Activated CD8-positive, alpha-beta memory T cell treated with anti-CD3 and anti-CD28 coated beads for 24 hours (primary cell): Measurements from ENCODE around the gene CHD8.
"Not testable (repeated sequence)": the region's sequence is repeated elsewhere in the genome, so short reads cannot be mapped to it uniquely, and the experiment has no call there.

Experiments
- DNase-seq: peaks from one replicate; pipeline ENCODE4 v3.0.0-alpha.2; 2020

Gene CHD8

GRCh38 chr14:21431126-21431525 lies 24.8 kb downstream of the CHD8 start:
- DNase-seq, result no peak

DNA sequence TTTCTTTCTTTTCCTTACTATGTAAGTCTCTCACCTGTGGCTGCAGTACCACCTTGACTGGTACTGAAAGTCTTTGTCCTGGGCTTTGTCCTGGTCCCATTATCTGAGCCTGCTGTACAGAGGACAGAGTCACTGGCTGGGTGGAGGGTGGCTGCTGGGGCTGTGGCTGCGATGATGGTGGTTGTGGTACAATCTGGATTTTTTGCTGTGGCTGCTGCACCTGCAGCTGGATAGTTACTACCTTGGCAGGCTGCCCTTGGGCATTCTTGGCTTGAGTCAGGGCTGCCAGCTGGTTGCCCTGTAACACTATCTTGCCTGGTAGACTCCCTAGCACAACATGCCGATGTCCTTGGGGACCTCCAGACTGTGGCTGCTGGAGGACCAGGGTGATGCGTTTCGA lies 27.0 kb downstream of the CHD8 start:
- no peak for DNase-seq

- DNase-seq, result no peak
Observed at GRCh38 chr14:21426692-21427091, 29.2 kb downstream of the CHD8 start.

DNA sequence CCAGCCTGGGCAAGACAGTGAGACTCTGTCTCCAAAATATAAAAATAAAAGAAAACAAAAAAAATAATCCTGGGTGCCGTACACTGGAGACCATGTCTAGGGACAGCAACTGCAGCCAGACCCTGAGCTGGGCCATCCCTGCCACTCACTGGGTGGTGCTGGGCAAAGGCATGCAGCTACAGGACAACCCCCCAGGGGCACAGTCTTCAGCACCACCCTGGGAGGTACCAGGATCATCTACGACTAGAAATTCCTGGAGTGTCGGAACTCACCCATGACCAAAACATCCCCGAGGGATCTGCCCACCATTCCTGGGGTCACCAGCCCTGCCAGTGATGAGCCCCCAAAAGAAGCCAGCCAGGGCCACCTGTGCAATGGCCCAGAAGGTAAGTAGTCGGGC lies 36.4 kb downstream of the CHD8 start:
- DNase-seq, result no peak

- no peak for DNase-seq
Observed at GRCh38 chr14:21415329-21415728, 40.6 kb downstream of the CHD8 start.

- no peak for DNase-seq
Observed at GRCh38 chr14:21414137-21414631, 41.7 kb downstream of the CHD8 start.

DNA sequence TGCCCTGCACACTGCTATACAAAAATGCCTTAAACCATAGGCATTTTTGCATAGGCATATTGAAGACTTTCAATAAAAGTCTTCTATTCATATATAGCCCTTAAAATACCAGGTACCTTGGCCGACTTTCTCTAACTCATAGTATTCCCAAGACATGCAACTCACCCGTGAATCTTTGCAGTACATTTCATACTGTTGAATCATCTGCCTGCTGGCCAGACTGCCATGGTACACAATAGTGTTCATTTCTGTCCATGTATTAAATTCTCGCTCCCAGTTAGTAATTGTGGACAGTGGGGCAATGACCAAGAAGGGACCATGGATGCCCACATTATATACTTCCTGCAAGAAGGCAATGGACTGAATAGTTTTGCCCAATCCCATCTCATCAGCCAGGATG lies 47.8 kb downstream of the CHD8 start:
- no peak for DNase-seq

- DNase-seq, result no peak
Observed at GRCh38 chr14:21406213-21406612, 49.7 kb downstream of the CHD8 start.

DNA sequence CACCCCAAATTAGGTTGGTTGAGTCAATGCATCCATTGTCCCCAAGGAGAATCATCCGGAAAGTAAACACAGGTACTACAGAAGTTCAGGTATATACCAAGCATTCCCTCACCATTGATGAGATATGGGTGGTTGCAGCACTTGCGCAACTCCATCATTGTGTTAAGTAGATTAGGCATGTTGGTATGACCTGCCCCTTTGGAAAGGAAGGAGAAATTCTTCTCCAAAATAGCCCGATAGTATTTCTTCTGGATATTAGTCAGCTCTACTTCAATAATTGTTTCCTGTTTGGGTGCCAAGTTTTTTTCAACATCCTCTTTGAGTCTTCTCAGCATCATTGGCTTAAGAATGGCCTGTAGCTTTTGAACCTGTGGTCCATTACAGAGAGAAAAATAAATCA lies 50.8 kb downstream of the CHD8 start:
- DNase-seq, result no peak

DNA sequence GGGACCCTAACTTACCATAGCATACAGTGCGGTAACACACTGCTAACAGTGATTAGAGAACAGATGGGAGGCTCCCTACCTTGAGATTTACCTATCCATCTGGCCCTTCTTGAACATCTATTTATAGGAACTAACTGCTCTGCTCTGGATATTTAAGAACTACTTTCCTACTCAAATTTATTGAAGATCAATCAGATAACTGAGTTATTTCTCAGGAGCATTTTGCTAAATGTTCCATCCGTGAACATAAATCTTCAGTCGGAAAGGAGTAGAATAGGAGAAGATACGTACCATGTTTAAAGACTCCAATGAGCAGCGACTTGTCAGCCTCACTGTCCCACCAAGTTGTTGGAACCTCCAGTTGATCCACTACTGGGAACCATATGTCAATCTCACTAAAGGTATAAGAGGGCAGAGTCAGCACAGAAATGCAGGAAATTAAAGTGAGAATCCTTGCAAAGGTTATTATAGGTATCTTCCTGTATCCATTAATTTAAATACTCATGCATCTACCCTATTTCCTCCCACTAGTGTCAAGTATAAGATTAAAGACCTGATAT lies 56.5 kb downstream of the CHD8 start:
- no peak for DNase-seq

DNA sequence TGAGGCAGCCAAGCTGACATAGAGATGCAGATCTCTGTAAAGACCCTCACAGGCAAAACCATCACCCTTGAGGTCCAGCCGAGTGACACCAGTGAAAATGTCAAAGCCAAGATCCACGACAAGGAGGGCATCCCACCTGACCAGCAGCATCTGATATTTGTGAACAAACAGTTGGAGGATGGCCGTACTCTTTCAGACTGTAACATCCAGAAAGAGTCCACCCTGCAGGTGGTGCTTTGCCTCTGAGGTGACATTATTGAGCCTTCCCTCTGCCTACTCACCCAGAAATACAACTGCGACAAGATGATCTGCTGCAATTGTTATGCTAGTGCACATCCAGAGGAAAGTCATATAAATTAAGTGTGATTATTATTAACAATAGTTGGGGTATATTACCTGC lies 57.0 kb downstream of the CHD8 start:
- no peak for DNase-seq

GRCh38 chr14:21395450-21395849 lies 60.5 kb downstream of the CHD8 start:
- no peak for DNase-seq

- no peak for DNase-seq
Observed at GRCh38 chr14:21385188-21385904, 70.6 kb downstream of the CHD8 start.

DNA sequence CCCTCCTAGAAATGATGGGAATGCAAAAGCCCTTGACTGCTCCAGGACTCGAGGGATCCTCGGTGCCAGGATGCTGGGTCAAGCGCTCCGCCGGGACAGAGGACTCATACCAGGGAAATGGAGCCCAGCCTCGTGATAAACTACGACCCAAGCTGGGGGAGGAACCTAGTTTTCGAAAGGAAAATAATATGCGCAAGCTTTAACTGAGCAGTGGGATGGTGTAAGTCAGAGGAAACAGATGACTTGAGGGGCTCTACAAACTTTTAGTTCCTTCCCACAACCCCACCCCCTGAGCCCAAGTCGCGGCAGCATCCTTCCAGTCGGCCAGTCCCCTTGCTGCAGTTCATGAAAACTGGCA lies 71.5 kb downstream of the CHD8 start:
- no peak for DNase-seq

DNA sequence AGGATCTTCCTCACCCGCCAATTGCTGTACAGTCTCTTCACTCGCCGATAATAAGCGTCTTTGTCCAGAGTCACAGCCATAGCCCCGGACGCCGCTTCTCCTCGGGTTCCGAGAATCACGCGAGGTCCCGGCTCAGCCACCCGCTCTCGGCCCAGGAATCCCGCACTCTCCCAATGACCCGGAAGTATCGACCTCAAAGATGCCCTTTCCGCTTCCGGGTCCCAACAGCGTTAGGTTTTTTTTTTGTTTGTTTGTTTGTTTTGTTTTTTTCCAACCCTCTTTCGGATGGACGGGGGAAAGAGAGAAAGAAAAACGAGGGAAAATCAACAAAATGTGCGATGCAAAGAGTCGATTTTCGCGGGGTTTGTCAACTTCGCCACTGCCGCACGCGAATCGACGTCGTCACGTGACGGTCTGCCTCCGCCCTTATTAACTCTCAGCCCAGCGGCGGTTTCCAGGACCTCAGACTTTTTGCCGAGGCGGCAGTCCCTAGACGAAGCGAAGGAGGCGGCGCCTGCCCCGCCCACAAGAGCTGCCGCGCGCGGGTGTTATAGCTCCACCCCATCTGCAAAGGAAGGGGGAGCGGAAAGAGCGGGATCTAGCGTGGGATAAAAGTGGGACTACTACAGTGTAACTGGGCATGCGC lies 72.0 kb downstream of the CHD8 start, which contains the start of gene SUPT16H:
Gene SUPT16H (minus strand): TSS at position 172 of the 646 bp plus-strand sequence. CDS start 92 bp downstream, at position 80.
- peak; percentile 95 for DNase-seq

- DNase-seq, result peak; percentile 81
Observed at GRCh38 chr14:21382886-21383847, 72.8 kb downstream of the CHD8 start.

DNA sequence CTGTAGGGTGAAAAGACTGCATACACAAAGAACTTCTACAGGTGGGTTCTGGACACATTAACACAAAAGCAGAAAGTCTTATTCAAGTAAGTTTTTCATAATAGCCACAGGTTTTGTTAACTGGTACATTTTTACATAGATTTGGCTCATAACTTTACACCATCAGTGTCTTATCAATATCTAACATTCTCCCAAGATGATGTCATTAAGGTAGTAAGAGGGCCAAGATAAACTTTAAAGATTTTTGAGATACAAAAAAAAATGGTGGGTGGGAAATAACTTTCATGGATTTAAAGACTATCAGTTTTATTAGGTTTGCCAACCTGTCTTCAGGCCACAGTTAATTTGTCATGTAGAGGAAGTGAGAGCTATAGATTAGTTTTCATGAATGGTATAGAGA lies 73.8 kb downstream of the CHD8 start:
- DNase-seq, result no peak

GRCh38 chr14:21379338-21379737 lies 76.6 kb downstream of the CHD8 start:
- no peak for DNase-seq

DNA sequence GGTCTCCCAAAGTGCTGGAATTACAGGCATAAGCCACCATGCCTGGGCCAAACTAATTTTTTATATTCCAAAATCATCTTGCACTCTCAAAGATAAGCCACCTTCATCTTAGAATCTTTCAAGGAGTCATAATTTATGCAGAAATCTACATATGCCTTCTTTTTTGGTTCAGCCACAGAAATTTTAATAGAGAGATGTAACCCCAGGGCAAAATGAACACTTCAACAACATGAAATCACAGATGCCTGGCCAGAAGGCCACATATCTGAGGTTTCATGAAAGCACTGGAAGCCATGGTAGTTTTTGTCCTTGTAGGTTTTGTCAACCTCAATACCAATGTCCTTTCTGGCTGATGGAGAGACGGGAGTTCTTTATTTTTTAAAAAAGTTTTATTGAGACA lies 81.9 kb downstream of the CHD8 start:
- no peak for DNase-seq

DNA sequence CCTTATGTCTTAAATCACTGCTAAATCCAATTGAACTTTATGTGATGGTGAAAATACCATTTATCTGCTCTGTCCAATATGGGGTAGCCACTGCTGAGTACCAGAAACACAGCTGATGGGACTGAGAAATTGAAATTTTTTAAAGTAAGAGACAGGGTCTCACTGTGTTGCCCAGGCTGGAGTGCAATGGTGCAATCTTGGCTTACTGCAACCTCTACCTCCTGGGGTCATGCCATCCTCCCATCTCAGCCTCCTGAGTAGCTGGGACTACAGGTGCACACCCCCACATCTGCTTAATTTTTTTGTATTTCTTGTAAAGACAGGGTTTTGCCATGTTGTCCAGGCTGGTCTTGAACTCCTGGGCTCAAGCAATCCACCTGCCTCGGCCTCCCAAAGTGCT lies 83.1 kb downstream of the CHD8 start:
- not testable (repeated sequence) for DNase-seq

DNA sequence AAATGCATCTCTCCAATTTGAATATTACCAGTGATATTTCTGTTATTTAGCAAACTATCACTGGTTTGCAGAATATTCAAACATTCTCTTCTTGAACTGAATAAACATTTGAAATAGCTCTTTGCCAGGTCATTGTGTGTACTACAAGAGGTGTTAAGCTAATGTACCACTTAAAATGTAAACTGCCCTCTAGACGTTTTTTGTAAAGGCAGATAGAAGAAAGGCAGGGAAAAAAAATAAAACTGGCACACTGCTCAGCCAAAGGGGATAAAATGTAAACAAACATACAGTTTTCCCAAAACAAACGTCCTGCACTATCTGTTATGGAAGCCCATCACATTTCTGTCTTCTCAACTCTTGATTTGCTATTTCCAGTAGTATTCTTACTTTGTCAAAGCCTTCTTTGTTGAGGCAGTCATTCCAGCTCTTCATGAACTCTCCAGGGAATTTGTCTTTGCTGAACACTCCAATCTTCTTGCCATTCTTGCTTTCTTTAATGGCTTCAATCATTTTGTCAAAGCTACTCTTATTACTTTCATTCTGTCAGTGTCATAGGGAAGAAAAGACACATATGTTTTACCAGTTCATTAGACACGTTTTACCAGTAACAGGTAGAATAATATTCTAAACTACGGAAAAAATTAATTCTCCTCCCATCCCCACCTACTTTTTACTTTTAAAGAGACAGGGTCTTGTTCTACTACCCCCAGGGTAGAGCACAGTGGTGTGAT lies 85.8 kb downstream of the CHD8 start:
- DNase-seq, result no peak

GRCh38 chr14:21367582-21368144 lies 88.3 kb downstream of the CHD8 start:
- DNase-seq, result no peak
